H9 (cell line): ENCODE data around the gene NEIL1. TPM values are rescaled to one million over a fixed set of nuclear protein-coding genes. Genes with fewer than 3 reads are reported as not detected.
"Not testable (repeated sequence)": the region's sequence is repeated elsewhere in the genome, so short reads cannot be mapped to it uniquely, and the experiment has no call there.

Experiments used
- DNase-seq: peaks from one replicate; pipeline ENCODE4 v3.0.0-alpha.2; 2017
- H2AFZ ChIP-seq: one replicate; pipeline ENCODE4 v1.6.1; 2013; ENCODE audit warnings: mild to moderate bottlenecking, low read length, control low read depth, moderate library complexity
- H2AK5ac ChIP-seq: 2 replicates; pipeline ENCODE4 v1.6.1; 2013; ENCODE audit warnings: low read length, control low read depth, mixed read lengths; ENCODE audit not compliant: insufficient read length
- H2BK120ac ChIP-seq: one replicate; pipeline ENCODE4 v1.6.1; 2013; ENCODE audit warnings: low read depth, mild to moderate bottlenecking, low read length, control low read depth, inconsistent platforms; ENCODE audit not compliant: poor library complexity, severe bottlenecking
- H2BK12ac ChIP-seq: 2 replicates; pipeline ENCODE4 v1.6.1; 2013; ENCODE audit warnings: low read length, control low read depth, mixed read lengths, low read depth; ENCODE audit not compliant: insufficient read length
- H2BK15ac ChIP-seq: 2 replicates; pipeline ENCODE4 v1.6.1; 2013; ENCODE audit warnings: low read depth, low read length, control low read depth
- H2BK20ac ChIP-seq: one replicate; pipeline ENCODE4 v1.6.1; 2013; ENCODE audit warnings: low read depth, mild to moderate bottlenecking, low read length, control low read depth, inconsistent platforms; ENCODE audit not compliant: poor library complexity, severe bottlenecking
- H2BK5ac ChIP-seq: 2 replicates; pipeline ENCODE4 v1.6.1; 2013; ENCODE audit warnings: low read length, control low read depth, mixed read lengths; ENCODE audit not compliant: insufficient read length
- H3K14ac ChIP-seq: 2 replicates; pipeline ENCODE4 v1.6.1; 2013; ENCODE audit warnings: low read length, control low read depth; ENCODE audit not compliant: insufficient read depth
- H3K18ac ChIP-seq: 2 replicates; pipeline ENCODE4 v1.6.1; 2013; ENCODE audit warnings: low read depth, mild to moderate bottlenecking, mixed read lengths, low read length, control low read depth; ENCODE audit not compliant: insufficient read length
- H3K23ac ChIP-seq: 2 replicates; pipeline ENCODE4 v1.6.1; 2013; ENCODE audit warnings: low read length, control low read depth, mixed read lengths, low read depth; ENCODE audit not compliant: insufficient read length
- H3K23me2 ChIP-seq: 2 replicates; pipeline ENCODE4 v1.6.1; 2013; ENCODE audit warnings: low read depth, mild to moderate bottlenecking, mixed read lengths, low read length, control low read depth; ENCODE audit not compliant: insufficient read length, poor library complexity, severe bottlenecking
- H3K27ac ChIP-seq: 2 replicates; pipeline ENCODE4 v1.5.1; 2013; ENCODE audit warnings: low read length, control low read depth, mixed read lengths, low read depth; ENCODE audit not compliant: insufficient read length
- H3K27me3 ChIP-seq: 2 replicates; pipeline ENCODE4 v1.6.1; 2013; ENCODE audit warnings: low read length, control low read depth, inconsistent platforms; ENCODE audit not compliant: insufficient read depth
- H3K4ac ChIP-seq: 2 replicates; pipeline ENCODE4 v1.6.1; 2013; ENCODE audit warnings: low read depth, mild to moderate bottlenecking, control low read depth, inconsistent platforms, low read length, moderate library complexity
- H3K4me1 ChIP-seq: 2 replicates; pipeline ENCODE4 v1.6.1; 2013; ENCODE audit warnings: low read length, control low read depth, inconsistent platforms; ENCODE audit not compliant: insufficient read depth
- H3K4me2 ChIP-seq: 2 replicates; pipeline ENCODE4 v1.6.1; 2013; ENCODE audit warnings: low read length, control low read depth, mixed read lengths; ENCODE audit not compliant: insufficient read length, insufficient read depth
- H3K56ac ChIP-seq: 2 replicates; pipeline ENCODE4 v1.6.1; 2013; ENCODE audit warnings: low read depth, mild to moderate bottlenecking, mixed read lengths, low read length, control low read depth; ENCODE audit not compliant: insufficient read length
- H3K79me1 ChIP-seq: 2 replicates; pipeline ENCODE4 v1.6.1; 2013; ENCODE audit warnings: low read depth, mild to moderate bottlenecking, moderate library complexity, low read length, control low read depth, inconsistent platforms; ENCODE audit not compliant: insufficient read depth, poor library complexity, severe bottlenecking
- H3K79me2 ChIP-seq: 2 replicates; pipeline ENCODE4 v1.6.1; 2013; ENCODE audit warnings: low read length, control low read depth, inconsistent platforms; ENCODE audit not compliant: insufficient read depth
- H3K9ac ChIP-seq: 2 replicates; pipeline ENCODE4 v1.6.1; 2013; ENCODE audit warnings: low read length, control low read depth, mixed read lengths; ENCODE audit not compliant: insufficient read length; ENCODE audit errors: extremely low read depth
- H3K9me3 ChIP-seq: one replicate; pipeline ENCODE4 v1.6.1; 2013; ENCODE audit warnings: low read depth, low read length, inconsistent platforms; ENCODE audit not compliant: control insufficient read depth
- H3T11ph ChIP-seq: one replicate; pipeline ENCODE4 v1.6.1; 2013; ENCODE audit warnings: mild to moderate bottlenecking, low read length, control low read depth, inconsistent platforms
- H4K20me1 ChIP-seq: one replicate; pipeline ENCODE4 v1.6.1; 2013; ENCODE audit not compliant: control insufficient read depth, insufficient read length, insufficient read depth
- H4K5ac ChIP-seq: 2 replicates; pipeline ENCODE4 v1.6.1; 2013; ENCODE audit warnings: low read depth, mild to moderate bottlenecking, mixed read lengths, low read length, control low read depth; ENCODE audit not compliant: insufficient read length
- H4K8ac ChIP-seq: replicated peaks from 2 replicates; pipeline ENCODE4 v1.6.1; 2013; ENCODE audit warnings: low read length, control low read depth, mixed read lengths, low read depth; ENCODE audit not compliant: insufficient read length
- H4K91ac ChIP-seq: 2 replicates; pipeline ENCODE4 v1.6.1; 2013; ENCODE audit warnings: low read depth, mild to moderate bottlenecking, moderate library complexity, mixed read lengths, low read length, control low read depth; ENCODE audit not compliant: insufficient read length
- H3K27ac Mint-ChIP-seq, 3 experiments: 2 replicates in 2 of 3; 3 replicates in 1 of 3; pipeline ENCODE4 v1.8.0; 2020 to 2021; ENCODE audit warnings: mixed read lengths in 3 of 3, mild to moderate bottlenecking in 1 of 3, moderate library complexity in 1 of 3
- H3K27me3 Mint-ChIP-seq: 2 replicates; pipeline ENCODE4 v1.8.0; 2021; ENCODE audit warnings: low read depth, mild to moderate bottlenecking, moderate library complexity, mixed read lengths
- H3K36me3 Mint-ChIP-seq, 3 experiments: 2 replicates in 2 of 3; 3 replicates in 1 of 3; pipeline ENCODE4 v1.8.0; 2020 to 2021; ENCODE audit warnings: low read depth in 3 of 3, mixed read lengths in 3 of 3; ENCODE audit not compliant: insufficient read depth in 1 of 3
- H3K4me1 Mint-ChIP-seq, 2 experiments: 2 replicates each; pipeline ENCODE4 v1.8.0; 2020; ENCODE audit warnings: mixed read lengths in 2 of 2
- H3K4me3 Mint-ChIP-seq, 2 experiments: 2 replicates in 1 of 2; 3 replicates in 1 of 2; pipeline ENCODE4 v1.8.0; 2020 to 2021; ENCODE audit warnings: mild to moderate bottlenecking in 2 of 2, mixed read lengths in 2 of 2, moderate library complexity in 1 of 2
- H3K9me3 Mint-ChIP-seq, 2 experiments: 2 replicates in 1 of 2; 3 replicates in 1 of 2; pipeline ENCODE4 v1.8.0; 2020; ENCODE audit warnings: mild to moderate bottlenecking in 2 of 2, mixed read lengths in 2 of 2, moderate library complexity in 1 of 2
- WGBS: extraction: QIAGEN DNeasy Blood & Tissue Kit; methylation state at CpG from one replicate; pipeline ENCODE4 v1.1.7; 2013; ENCODE audit warnings: missing lambda C conversion rate, low lambda C conversion rate, mixed read lengths; ENCODE audit not compliant: insufficient read length; ENCODE audit errors: extremely low coverage; 5-methylcytosine and 5-hydroxymethylcytosine counted together
- total RNA-seq: library from RNA; stranded (reverse); gene quantifications from 2 replicates; pipeline ENCODE4 v1.2.1, GENCODE V29; 2021
- TF ChIP-seq, protein P1 (sequence below): fragments of 200-600 bp; sonication (generic); conservative IDR thresholded peaks from 3 replicates; pipeline ENCODE4 v1.8.0; 2021; ENCODE audit warnings: antibody characterized with exemption, mild to moderate bottlenecking

Gene NEIL1
- total RNA-seq, 1 experiment from 2014 or later: 16.5 TPM

DNA sequence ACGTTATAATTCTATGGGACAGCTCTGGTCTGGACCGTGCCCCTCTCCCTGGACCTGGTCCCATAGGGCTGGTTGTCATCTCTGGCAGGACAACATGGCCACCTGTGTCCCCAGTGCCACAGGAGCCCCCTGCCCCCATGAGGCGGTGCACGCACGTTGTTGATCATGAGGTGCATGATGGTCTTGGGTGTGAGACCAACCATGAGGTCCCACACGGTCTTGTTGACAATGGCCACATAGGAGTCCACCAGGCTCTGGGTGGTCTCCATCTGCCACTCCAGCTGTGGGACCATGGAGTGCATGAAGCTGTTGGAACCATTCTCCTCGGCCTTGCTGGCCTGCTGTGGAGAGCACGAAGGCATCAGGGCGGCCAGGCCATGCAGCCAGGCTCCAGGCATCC lies 44.5 kb upstream of the NEIL1 start:
- Histone ChIP-seq H2AFZ (no peak overlapping the region), H3K27me3 (no peaks in the 10 kb centered on the region), H3K23ac (no peak overlapping the region), H2AK5ac (no peak overlapping the region), H3K79me2 (no peaks in the 10 kb centered on the region), H2BK12ac (no peak overlapping the region), H3K4me2 (no peak overlapping the region), H2BK15ac (no peak overlapping the region), H2BK120ac (no peak overlapping the region), H4K5ac (no peak overlapping the region), H4K20me1 (no peaks in the 10 kb centered on the region), H3K4me1 (no peaks in the 10 kb centered on the region), H3K56ac (no peak overlapping the region), H3K18ac (no peak overlapping the region), H3K23me2 (no peaks in the 10 kb centered on the region), H2BK20ac (no peak overlapping the region), H3K9ac (no peak overlapping the region), H4K91ac (no peak overlapping the region), H2BK5ac (no peak overlapping the region), H3K9me3 (no peaks in the 10 kb centered on the region), H3K79me1 (no peaks in the 10 kb centered on the region), H3K27ac (no peak overlapping the region), H4K8ac (no peak overlapping the region), H3K4ac (no peak overlapping the region), H3K14ac (no peak overlapping the region), H3T11ph (no peak overlapping the region)
- Mint-ChIP-seq H3K4me3 (no peak overlapping the region), H3K36me3 (no peaks in the 10 kb centered on the region), H3K27ac (no peak overlapping the region), H3K27me3 (peaks cover 8% of the 10 kb centered on the region), H3K4me1 (peaks cover 4% of the 10 kb centered on the region in 2 experiments; a peak in 2 of 4 replicates), H3K9me3 (no peaks in the 10 kb centered on the region)
- WGBS: no CpG with 5 or more reads among the region's 9 CpGs
- TF ChIP-seq, protein P1, sequence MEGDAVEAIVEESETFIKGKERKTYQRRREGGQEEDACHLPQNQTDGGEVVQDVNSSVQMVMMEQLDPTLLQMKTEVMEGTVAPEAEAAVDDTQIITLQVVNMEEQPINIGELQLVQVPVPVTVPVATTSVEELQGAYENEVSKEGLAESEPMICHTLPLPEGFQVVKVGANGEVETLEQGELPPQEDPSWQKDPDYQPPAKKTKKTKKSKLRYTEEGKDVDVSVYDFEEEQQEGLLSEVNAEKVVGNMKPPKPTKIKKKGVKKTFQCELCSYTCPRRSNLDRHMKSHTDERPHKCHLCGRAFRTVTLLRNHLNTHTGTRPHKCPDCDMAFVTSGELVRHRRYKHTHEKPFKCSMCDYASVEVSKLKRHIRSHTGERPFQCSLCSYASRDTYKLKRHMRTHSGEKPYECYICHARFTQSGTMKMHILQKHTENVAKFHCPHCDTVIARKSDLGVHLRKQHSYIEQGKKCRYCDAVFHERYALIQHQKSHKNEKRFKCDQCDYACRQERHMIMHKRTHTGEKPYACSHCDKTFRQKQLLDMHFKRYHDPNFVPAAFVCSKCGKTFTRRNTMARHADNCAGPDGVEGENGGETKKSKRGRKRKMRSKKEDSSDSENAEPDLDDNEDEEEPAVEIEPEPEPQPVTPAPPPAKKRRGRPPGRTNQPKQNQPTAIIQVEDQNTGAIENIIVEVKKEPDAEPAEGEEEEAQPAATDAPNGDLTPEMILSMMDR: no peak
- DNase-seq: no peak

DNA sequence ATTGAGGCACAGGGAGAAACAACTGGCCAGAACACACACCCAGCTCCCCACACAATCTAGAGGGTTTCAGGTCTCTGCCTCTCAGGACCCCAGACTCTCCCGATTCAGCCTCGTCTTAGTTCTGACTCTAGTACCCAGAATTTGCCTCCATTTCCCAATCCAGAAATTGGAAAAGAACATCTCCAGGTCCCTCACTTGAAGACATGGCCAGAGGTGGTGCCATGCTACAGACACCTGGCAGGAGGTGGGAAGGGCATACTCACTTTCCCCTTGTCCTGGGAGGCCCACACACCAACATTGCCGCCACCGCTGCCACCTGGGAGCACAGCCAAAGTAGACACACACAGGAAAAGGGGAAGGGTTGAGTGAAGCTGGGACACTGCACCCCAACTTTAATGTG lies 44.1 kb upstream of the NEIL1 start:
- not testable (repeated sequence) for H2BK120ac ChIP-seq, H3K23me2 ChIP-seq, H3K79me2 ChIP-seq, H3K18ac ChIP-seq, H2AFZ ChIP-seq, DNase-seq, H3K4me2 ChIP-seq, H3K27me3 ChIP-seq, H3K27me3 Mint-ChIP-seq, H3K14ac ChIP-seq, H3K4me3 Mint-ChIP-seq, H3K79me1 ChIP-seq, H3K4ac ChIP-seq, H2BK20ac ChIP-seq, H3K9me3 Mint-ChIP-seq, H4K5ac ChIP-seq, H3K27ac ChIP-seq, H2BK12ac ChIP-seq, H4K8ac ChIP-seq, H4K20me1 ChIP-seq, H3K9ac ChIP-seq, H4K91ac ChIP-seq, H3K9me3 ChIP-seq, H2AK5ac ChIP-seq, H3K36me3 Mint-ChIP-seq, H2BK15ac ChIP-seq, H3K23ac ChIP-seq, H3T11ph ChIP-seq, H2BK5ac ChIP-seq, H3K56ac ChIP-seq, H3K4me1 Mint-ChIP-seq, H3K4me1 ChIP-seq
- WGBS: no CpG with 5 or more reads among the region's 4 CpGs
- peak overlapping the region in 1 of 3 experiments; percentile 44; a peak in 1 of 7 replicates for H3K27ac Mint-ChIP-seq
